Renal cortex interstitium (tissue), 11 donors: ENCODE results near the gene NKD2. TPM values are rescaled to one million over a fixed set of nuclear protein-coding genes. Genes with fewer than 3 reads are reported as not detected.

Experiments
- DNase-seq, 11 donors: peaks; one replicate each; pipeline ENCODE4 v3.0.0-alpha.2; 2013; ENCODE audit warnings: low read depth in 9 of 11, low spot score in 4 of 11; ENCODE audit errors: extremely low read depth in 1 of 11
- polyA plus RNA-seq, 3 donors: library from polyadenylated mRNA; unstranded; fragments of 120-200 nt; gene quantifications; one replicate each; pipeline ENCODE4 v1.2.1, GENCODE V29; 2013; ENCODE audit not compliant: insufficient read length in 3 of 3

NKD2 gene
- polyA plus RNA-seq, 3 donors, result 10.5 to 29.6 (median 17.9) TPM

- no peak for DNase-seq
Observed at GRCh38 chr5:1034421-1034905, 25.9 kb downstream of the NKD2 start.

- DNase-seq, result no peak
Observed at GRCh38 chr5:1034986-1035385, 26.4 kb downstream of the NKD2 start.

DNA sequence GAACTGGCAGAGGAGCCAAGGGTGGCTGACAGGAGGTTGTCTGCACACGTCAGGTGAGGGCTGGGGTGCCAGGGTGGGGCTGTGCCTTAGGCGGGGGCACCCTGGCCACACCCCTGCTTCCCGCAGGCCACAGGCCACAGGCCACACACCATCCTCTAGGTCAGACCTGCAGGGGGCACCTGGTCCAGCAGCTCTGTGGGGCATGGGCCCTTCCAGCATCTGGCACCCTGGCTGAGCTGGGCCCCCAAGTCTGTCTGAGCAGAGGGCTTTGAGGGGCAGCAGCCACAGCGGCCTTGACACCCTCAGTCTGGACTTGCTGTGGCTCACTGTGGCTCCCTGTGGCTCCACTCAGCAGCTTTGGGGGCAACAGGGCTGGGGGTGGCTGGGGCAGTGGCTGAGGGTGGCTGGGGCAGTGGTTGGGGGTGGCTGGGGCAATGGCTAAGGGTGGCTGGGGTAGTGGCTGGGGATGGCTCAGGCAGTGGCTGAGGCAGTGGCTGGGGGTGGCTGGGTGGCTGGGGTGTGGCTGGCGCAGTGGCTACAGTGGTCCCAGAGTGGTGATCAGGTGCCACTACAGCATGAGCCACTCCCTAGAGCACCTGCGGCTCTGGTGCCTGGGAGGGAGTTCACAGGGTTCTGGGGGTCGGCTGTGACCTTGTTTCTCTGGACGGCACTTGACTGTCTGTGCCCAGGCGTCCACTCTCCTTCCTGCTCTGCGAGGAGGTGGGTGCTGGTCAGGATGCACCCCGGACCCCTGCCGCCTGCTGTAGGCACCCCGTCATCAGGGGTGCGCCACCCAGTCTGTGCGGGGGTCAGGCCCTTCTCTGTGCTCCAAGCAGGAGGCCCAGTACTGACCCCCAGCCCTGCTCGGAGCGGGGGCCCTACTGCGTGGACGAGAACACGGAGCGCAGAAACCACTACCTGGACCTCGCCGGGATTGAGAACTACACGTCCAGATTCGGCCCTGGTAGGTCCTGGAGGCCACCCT is 27.1 kb downstream of the NKD2 start:
- DNase-seq, result no peak

DNA sequence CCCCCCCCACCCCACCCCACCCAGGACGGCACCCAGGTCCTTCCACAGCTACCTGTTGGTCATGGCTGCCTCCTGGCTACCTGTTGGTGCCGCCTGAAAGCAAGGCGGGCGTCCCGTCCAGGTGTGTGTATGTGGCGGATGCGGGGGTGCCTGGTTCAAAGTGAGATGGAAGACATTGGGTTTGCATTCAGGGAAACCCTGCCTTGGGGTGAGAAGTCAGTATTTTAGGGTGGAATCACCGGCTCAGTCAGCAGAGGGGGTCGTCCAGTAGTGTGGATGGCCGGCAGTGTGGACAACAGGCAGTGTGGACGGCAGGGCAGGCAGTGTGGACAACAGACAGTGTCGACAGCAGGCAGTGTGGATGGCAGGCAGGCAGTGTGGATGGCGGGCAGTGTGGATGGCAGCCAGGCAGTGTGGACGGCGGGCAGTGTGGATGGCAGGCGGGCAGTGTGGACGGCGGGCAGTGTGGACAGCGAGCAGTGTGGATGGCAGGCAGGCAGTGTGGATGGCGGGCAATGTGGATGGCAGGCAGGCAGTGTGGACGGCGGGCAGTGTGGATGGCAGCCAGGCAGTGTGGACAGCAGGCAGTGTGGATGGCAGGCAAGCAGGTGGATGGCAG is 28.0 kb downstream of the NKD2 start:
- DNase-seq, result no peak

DNA sequence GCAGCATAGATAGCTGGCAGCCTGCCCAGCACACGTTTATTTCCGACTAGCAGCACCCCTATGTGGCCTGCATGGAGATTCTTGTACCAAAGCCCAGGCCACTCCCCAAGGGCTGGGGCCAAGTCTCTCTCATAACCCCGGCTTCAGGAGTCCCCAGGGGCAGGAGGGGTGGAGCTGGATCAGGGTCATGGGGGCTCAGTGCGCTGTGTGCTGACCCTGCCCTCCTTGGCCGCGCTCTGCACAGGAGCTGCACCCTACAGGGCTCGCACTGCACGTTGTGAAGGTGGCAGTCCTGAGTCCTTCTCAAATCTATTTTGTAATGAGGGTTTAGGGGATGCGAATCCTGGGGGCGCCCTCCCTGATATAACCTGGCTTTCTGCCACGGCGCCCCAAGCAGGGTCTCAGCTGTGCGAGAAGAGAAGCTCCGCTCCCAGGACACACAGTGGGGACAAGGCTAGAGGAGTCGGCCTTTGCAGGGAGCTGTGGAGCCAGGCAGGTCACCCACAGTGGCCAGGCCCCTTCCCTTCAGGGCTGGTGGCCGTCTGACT is 28.6 kb downstream of the NKD2 start:
- DNase-seq, result no peak

DNA sequence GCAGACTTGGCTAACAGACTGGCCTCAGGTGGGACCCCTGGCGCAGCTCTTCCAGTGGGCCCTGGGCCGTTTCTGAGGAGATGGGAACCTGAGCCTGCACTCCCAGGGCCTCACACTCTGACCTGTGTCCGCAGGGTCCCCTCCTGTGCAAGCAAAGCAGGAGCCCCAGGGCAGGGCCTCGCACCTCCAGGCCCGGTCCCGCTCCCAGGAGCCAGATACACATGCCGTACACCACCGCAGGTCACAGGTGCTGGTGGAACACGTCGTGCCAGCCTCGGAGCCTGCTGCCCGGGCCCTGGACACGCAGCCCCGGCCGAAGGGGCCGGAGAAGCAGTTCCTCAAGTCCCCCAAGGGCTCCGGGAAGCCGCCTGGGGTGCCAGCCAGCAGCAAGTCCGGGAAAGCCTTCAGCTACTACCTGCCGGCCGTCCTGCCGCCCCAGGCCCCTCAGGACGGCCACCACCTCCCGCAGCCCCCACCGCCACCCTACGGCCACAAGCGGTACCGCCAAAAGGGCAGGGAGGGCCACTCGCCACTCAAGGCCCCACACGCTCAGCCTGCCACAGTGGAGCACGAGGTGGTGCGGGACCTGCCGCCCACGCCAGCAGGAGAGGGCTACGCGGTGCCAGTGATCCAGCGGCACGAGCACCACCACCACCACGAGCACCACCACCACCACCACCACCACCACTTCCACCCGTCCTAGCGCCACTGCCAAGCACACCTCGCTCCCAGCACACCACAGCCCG is 29.2 kb downstream of the NKD2 start:
- no peak for DNase-seq

- DNase-seq, result no peak
Observed at GRCh38 chr5:1038417-1039209, 30.0 kb downstream of the NKD2 start.

- DNase-seq, result no peak
Observed at GRCh38 chr5:1039210-1039548, 30.6 kb downstream of the NKD2 start.

DNA sequence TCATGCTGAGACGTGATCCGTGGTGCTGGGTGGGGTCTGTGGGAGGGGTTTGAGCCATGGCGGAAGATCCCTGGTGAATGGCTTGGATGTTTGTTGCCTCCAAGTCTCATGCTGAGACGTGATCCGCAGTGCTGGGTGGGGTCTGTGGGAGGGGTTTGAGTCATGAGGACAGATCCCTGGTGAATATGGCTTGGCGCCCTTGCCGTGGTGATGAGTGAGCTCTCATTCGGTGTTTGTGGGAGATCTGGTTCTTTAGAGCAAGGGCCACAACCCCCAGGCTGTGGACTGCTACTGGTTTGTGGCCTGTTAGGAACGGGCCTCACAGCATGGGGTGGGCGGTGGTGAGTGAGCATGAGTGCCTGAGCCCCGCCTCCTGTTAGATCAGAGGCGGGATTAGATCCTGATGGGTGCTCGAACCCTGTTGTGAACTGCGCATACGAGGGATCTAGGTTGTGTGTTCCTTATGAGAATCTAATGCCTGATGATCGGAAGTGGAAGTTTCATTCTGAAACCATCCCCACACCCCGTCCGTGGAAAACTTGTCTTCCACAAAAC is 31.2 kb downstream of the NKD2 start:
- no peak for DNase-seq

- DNase-seq, result no peak
Observed at GRCh38 chr5:1040571-1040970, 32.0 kb downstream of the NKD2 start.

DNA sequence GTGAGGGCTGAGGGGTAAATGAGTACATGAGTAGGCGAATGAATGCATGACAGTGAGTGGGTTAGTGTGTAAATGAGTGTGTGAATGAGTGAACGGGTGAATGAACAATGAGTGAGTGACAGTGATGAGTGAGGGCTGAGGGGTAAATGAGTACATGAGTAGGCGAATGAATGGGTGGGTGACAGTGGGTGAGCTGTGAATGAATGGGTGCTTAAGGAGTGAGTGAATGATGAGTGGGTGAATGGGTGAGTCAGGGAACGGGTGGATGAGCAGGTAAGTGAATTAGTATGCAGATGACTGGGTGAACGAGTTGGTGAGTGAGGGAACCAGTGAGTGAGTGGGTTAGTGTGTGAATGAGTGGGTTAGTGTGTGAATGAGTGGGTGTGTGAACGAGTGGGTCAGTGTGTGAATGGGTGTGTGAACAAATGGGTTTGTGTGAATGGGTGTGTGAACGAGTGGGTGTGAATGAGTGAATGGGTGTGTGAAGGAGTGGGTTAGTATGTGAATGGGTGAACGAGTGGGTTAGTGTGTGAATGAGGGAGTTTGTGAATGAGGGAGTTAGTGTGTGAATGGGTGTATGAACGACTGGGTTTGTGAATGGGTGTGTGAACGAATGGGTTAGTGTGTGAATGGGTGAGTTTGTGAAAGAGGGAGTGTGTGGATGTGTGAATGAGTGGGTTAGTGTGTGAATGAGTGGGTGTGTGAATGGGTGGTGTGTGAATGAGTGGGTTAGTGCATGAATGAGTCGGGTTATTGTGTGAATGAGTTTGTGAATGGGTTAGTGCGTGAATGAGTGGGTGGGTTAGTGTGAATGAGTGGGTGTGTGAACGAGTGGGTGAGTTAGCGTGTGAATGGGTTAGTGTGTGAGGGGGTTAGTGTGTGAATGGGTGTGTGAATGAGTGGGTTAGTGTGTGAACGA is 32.9 kb downstream of the NKD2 start:
- DNase-seq, result no peak

- no peak for DNase-seq
Observed at GRCh38 chr5:1042626-1043025, 34.0 kb downstream of the NKD2 start.

DNA sequence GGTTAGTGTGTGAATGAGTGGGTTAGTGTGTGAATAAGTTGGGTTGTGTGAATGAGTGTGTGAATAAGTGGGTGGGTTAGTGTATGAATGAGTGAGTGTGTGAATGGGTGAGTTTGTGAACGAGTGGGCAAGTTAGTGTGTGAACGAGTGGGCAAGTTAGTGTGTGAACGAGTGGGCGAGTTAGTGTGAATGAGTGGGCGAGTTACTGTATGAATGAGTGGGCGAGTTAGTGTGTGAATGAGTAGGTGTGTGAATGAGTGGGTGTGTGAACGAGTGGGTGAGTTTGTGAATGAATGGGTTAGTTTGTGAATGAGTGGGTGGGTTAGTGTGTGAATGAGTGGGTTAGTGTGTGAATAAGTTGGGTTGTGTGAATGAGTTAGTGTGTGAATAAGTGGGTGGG is 34.7 kb downstream of the NKD2 start:
- DNase-seq, result no peak

- DNase-seq, result no peak
Observed at GRCh38 chr5:1044117-1044516, 35.5 kb downstream of the NKD2 start.

DNA sequence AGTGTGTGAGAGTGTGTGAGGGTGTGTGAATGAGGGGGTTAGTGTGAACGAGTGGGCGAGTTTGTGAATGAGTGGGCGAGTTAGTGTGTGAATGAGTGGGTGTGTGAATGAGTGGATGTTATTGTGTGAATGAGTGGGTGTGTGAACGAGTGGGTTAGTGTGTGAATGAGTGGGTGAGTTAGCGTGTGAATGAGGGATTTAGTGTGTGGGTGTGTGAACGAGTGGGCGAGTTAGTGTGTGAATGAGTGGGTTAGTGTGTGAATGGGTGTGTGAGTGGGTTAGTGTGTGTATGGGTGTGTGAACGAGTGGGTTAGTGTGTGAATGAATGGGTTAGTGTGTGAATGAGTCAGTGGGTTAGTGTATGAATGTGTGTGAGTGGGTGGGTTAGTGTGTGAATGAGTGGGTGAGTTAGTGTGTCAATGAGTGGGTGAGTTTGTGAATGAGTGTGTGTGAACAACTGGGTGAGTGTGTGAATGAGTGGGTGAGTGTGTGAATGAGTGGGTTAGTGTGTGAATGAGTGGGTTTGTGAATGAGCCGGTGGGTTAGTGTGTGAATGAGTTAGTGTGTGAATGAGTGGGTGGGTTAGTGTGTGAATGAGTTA is 37.5 kb downstream of the NKD2 start:
- no peak for DNase-seq

- DNase-seq, result no peak
Observed at GRCh38 chr5:1047332-1047965, 38.8 kb downstream of the NKD2 start.
